GM12878 (cell line): Measurements from ENCODE around the gene CR1.

Experiments used
- CREB1 ChIP-seq: IDR thresholded peaks from 2 replicates; pipeline ENCODE4 v1.6.1; 2012; ENCODE audit warnings: low read depth, mild to moderate bottlenecking, inconsistent platforms
- IRF5 ChIP-seq: fragments of 450-650 bp; IDR thresholded peaks from 2 replicates; pipeline ENCODE4 v1.6.1; 2017; ENCODE audit warnings: borderline replicate concordance
- MYC ChIP-seq: IDR thresholded peaks from 2 replicates; pipeline ENCODE4 v1.6.1; 2011; ENCODE audit warnings: mild to moderate bottlenecking, low read length, moderate library complexity, inconsistent platforms; ENCODE audit not compliant: insufficient read depth, insufficient replicate concordance, insufficient read length, severe bottlenecking
- SMARCA5 ChIP-seq: fragments of 450-650 bp; IDR thresholded peaks from 2 replicates; pipeline ENCODE4 v1.6.1; 2017; ENCODE audit warnings: mild to moderate bottlenecking
- ZZZ3 ChIP-seq: IDR thresholded peaks from 2 replicates; pipeline ENCODE4 v1.6.1; 2011; ENCODE audit warnings: low read depth; ENCODE audit not compliant: control insufficient read depth, insufficient read length
- TF ChIP-seq, protein P1 (sequence below), 3 experiments: IDR thresholded peaks in 2 of 3; conservative IDR thresholded peaks in 1 of 3; 2 replicates each; pipeline ENCODE4 v1.5.1; 2011; ENCODE audit warnings: low read depth in 3 of 3, low read length in 3 of 3, mild to moderate bottlenecking in 3 of 3, control low read depth in 2 of 3, moderate library complexity in 2 of 3, inconsistent platforms in 1 of 3, mixed read lengths in 1 of 3; ENCODE audit not compliant: control insufficient read depth in 2 of 3, insufficient read depth in 1 of 3; ENCODE audit errors: extremely low read depth in 1 of 3

DNA sequence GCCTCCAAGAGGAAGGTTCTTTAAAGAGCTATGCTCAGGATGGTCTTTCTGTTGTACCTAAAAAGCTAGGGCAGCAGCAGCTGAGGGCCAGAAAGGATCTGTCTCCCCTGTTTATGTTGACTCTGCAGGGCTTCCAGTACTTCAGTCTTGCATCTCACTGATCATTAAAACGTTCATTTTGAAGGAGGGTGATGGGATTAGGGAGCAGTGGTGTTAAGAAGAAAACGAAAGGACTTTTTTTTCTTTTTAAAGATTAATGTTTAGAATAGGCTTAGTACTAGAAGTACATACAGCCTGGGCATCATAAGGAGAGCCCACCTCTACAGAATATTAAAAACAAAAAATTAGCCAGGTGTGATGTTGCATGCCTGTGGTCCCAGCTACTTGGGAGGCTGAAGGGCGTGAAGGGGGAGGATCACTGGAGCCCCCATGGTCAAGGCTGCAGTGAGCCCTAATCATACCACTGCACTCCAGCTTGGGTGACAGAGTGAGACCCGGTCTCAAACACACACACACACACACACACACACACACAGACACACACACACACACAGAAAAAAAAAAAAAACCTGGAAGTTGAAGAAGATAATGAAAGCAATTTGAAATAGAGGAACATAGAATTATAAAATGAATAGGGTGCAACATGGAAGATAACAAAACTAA, 151.8 kb downstream of the CR1 start:
- no peak for TF ChIP-seq MYC
- TF ChIP-seq, protein P1, sequence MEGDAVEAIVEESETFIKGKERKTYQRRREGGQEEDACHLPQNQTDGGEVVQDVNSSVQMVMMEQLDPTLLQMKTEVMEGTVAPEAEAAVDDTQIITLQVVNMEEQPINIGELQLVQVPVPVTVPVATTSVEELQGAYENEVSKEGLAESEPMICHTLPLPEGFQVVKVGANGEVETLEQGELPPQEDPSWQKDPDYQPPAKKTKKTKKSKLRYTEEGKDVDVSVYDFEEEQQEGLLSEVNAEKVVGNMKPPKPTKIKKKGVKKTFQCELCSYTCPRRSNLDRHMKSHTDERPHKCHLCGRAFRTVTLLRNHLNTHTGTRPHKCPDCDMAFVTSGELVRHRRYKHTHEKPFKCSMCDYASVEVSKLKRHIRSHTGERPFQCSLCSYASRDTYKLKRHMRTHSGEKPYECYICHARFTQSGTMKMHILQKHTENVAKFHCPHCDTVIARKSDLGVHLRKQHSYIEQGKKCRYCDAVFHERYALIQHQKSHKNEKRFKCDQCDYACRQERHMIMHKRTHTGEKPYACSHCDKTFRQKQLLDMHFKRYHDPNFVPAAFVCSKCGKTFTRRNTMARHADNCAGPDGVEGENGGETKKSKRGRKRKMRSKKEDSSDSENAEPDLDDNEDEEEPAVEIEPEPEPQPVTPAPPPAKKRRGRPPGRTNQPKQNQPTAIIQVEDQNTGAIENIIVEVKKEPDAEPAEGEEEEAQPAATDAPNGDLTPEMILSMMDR (IDR thresholded peaks at IDR 0.05 in 2 of 3, conservative IDR thresholded peaks at IDR 0.05 in 1 of 3; ENCODE audit: control insufficient read depth in 2 of 3, extremely low read depth in 1 of 3, insufficient read depth in 1 of 3, low read depth in 3 of 3, low read length in 3 of 3) = no peak
- TF ChIP-seq IRF5 = no peak
- TF ChIP-seq CREB1 = no peak
- TF ChIP-seq ZZZ3 = no peak
- TF ChIP-seq SMARCA5 = no peak
